H1 (cell line): Measurements from ENCODE around the gene ICAM5. TPM values are rescaled to one million over a fixed set of nuclear protein-coding genes. Genes with fewer than 3 reads are reported as not detected.

Source experiments
- CTCF ChIA-PET: fragments of 300-600 bp; sonication (Branson Sonifier 250); formaldehyde crosslinking; loops from one replicate; lab custom pipeline; 2021; ENCODE audit not compliant: partially characterized antibody; lab: Charles Lee
- POLR2A ChIA-PET: fragments of 300-600 bp; sonication (Branson Sonifier 250); formaldehyde crosslinking; loops from one replicate; lab custom pipeline; 2021; ENCODE audit warnings: inconsistent platforms; ENCODE audit not compliant: partially characterized antibody; lab: Charles Lee
- DNase-seq, 2 experiments: peaks; one replicate each; pipeline versions ENCODE4 v3.0.0 to v3.0.0-alpha.2; 2010 to 2022; ENCODE audit warnings: low spot score in 2 of 2, low read depth in 1 of 2, mixed read lengths in 1 of 2
- FAIRE-seq: peaks from 2 replicates; lab custom pipeline; 2011; peaks lifted over from hg19 to GRCh38; lab: Jason Lieb, UNC
- H2AFZ ChIP-seq: 2 replicates; pipeline ENCODE4 v1.8.1; 2012; ENCODE audit warnings: low read length, inconsistent platforms
- H2AK5ac ChIP-seq: 2 replicates; pipeline ENCODE4 v1.6.1; 2013; ENCODE audit warnings: low read depth, low read length
- H2BK120ac ChIP-seq: replicated peaks from 2 replicates; pipeline ENCODE3; 2013; ENCODE audit warnings: low read depth, low read length, inconsistent platforms
- H2BK12ac ChIP-seq: 2 replicates; pipeline ENCODE4 v1.6.1; 2013; ENCODE audit warnings: low read depth, low read length
- H2BK15ac ChIP-seq: 2 replicates; pipeline ENCODE4 v1.6.1; 2013; ENCODE audit warnings: low read length
- H2BK20ac ChIP-seq: 2 replicates; pipeline ENCODE4 v1.6.1; 2013; ENCODE audit warnings: low read length
- H2BK5ac ChIP-seq: 2 replicates; pipeline ENCODE4 v1.6.1; 2013; ENCODE audit warnings: low read depth, low read length
- H3K14ac ChIP-seq: 2 replicates; pipeline ENCODE4 v1.6.1; 2013; ENCODE audit warnings: inconsistent platforms; ENCODE audit not compliant: insufficient read length
- H3K18ac ChIP-seq: 2 replicates; pipeline ENCODE4 v1.6.1; 2013; ENCODE audit warnings: low read length; ENCODE audit errors: extremely low read depth
- H3K23ac ChIP-seq: 2 replicates; pipeline ENCODE4 v1.6.1; 2013; ENCODE audit warnings: inconsistent platforms; ENCODE audit not compliant: insufficient read length
- H3K23me2 ChIP-seq: 2 replicates; pipeline ENCODE4 v1.6.1; 2013; ENCODE audit warnings: low read depth, low read length
- H3K27ac ChIP-seq: 2 replicates; pipeline ENCODE4 v1.6.1; 2011; ENCODE audit warnings: low read depth, low read length, inconsistent platforms
- H3K27me3 ChIP-seq, 4 experiments: replicated peaks in 1 of 4; 1 replicate in 1 of 4; 2 replicates in 3 of 4; pipeline versions ENCODE4 v1.6.1 to v1.8.1; 2011 to 2013; ENCODE audit warnings: low read length in 3 of 4, mild to moderate bottlenecking in 3 of 4, inconsistent platforms in 2 of 4, mixed read lengths in 2 of 4, moderate library complexity in 1 of 4; ENCODE audit not compliant: control insufficient read depth in 3 of 4, insufficient read depth in 3 of 4; ENCODE audit errors: extremely low read depth in 1 of 4
- H3K36me3 ChIP-seq, 4 experiments: 2 replicates each; pipeline versions ENCODE4 v1.6.1 to v1.8.1; 2011 to 2013; ENCODE audit warnings: mild to moderate bottlenecking in 4 of 4, low read length in 3 of 4, moderate library complexity in 2 of 4, control low read depth in 1 of 4, inconsistent platforms in 1 of 4; ENCODE audit not compliant: insufficient read depth in 4 of 4, control insufficient read depth in 2 of 4
- H3K4ac ChIP-seq: replicated peaks from 2 replicates; pipeline ENCODE3; 2013; ENCODE audit warnings: low read length, low read depth, mixed read lengths, inconsistent platforms; ENCODE audit not compliant: insufficient read length
- H3K4me1 ChIP-seq, 4 experiments: replicated peaks in 1 of 4; 1 replicate in 1 of 4; 2 replicates in 3 of 4; pipeline versions ENCODE4 v1.6.1 to v1.8.1; 2011 to 2013; ENCODE audit warnings: low read length in 3 of 4, inconsistent platforms in 2 of 4, mixed read lengths in 1 of 4; ENCODE audit not compliant: insufficient read depth in 4 of 4, control insufficient read depth in 3 of 4
- H3K4me2 ChIP-seq, 2 experiments: 2 replicates each; pipeline versions ENCODE4 v1.6.1 to v1.8.1; 2011 to 2013; ENCODE audit warnings: low read depth in 2 of 2, low read length in 2 of 2, control low read depth in 1 of 2, inconsistent platforms in 1 of 2, mild to moderate bottlenecking in 1 of 2; ENCODE audit not compliant: insufficient read depth in 1 of 2
- H3K4me3 ChIP-seq, 4 experiments: fragments of 200-600, 300-600 bp in 1 of 4; sonication (generic), shearing (Covaris generic), sonication (Bioruptor Twin) in 1 of 4; 2 replicates each; pipeline versions ENCODE4 v1.5.1 to v1.8.1; 2011 to 2016; ENCODE audit warnings: low read length in 4 of 4, low read depth in 3 of 4, control low read depth in 2 of 4, inconsistent platforms in 2 of 4, mild to moderate bottlenecking in 2 of 4, mixed read lengths in 1 of 4, moderate library complexity in 1 of 4; ENCODE audit not compliant: insufficient read depth in 2 of 4; ENCODE audit errors: extremely low read depth in 1 of 4
- H3K56ac ChIP-seq: replicated peaks from 2 replicates; pipeline ENCODE3; 2013; ENCODE audit warnings: low read depth, mild to moderate bottlenecking, mixed read lengths, low read length, inconsistent platforms; ENCODE audit not compliant: insufficient read length
- H3K79me1 ChIP-seq: 2 replicates; pipeline ENCODE4 v1.6.1; 2013; ENCODE audit warnings: low read depth, low read length, control low read depth
- H3K79me2 ChIP-seq, 2 experiments: 2 replicates each; pipeline versions ENCODE4 v1.6.1 to v1.8.1; 2012 to 2013; ENCODE audit warnings: low read length in 2 of 2, mild to moderate bottlenecking in 2 of 2, inconsistent platforms in 1 of 2; ENCODE audit not compliant: insufficient read depth in 2 of 2, control insufficient read depth in 1 of 2
- H3K9ac ChIP-seq, 4 experiments: replicated peaks in 1 of 4; 1 replicate in 1 of 4; 2 replicates in 3 of 4; pipeline versions ENCODE4 v1.6.1 to v1.8.1; 2011 to 2013; ENCODE audit warnings: low read depth in 3 of 4, low read length in 3 of 4, control low read depth in 2 of 4, mild to moderate bottlenecking in 2 of 4, moderate library complexity in 2 of 4, inconsistent platforms in 1 of 4; ENCODE audit errors: extremely low read depth in 1 of 4
- H3K9me3 ChIP-seq, 2 experiments: 2 replicates each; pipeline versions ENCODE4 v1.6.1 to v1.8.1; 2012 to 2013; ENCODE audit warnings: mild to moderate bottlenecking in 2 of 2, moderate library complexity in 2 of 2, control low read depth in 1 of 2, inconsistent platforms in 1 of 2, low read depth in 1 of 2, low read length in 1 of 2, mixed read lengths in 1 of 2; ENCODE audit not compliant: insufficient read depth in 2 of 2
- H4K20me1 ChIP-seq, 2 experiments: replicated peaks in 1 of 2; 2 replicates each; pipeline versions ENCODE3 to v1.8.1; 2011 to 2013; ENCODE audit warnings: inconsistent platforms in 2 of 2, low read length in 2 of 2, mild to moderate bottlenecking in 1 of 2; ENCODE audit not compliant: insufficient read depth in 2 of 2, control insufficient read depth in 1 of 2
- H4K5ac ChIP-seq: 2 replicates; pipeline ENCODE4 v1.6.1; 2013; ENCODE audit warnings: low read length, low read depth, mixed read lengths, inconsistent platforms; ENCODE audit not compliant: insufficient read length
- H4K8ac ChIP-seq: 2 replicates; pipeline ENCODE4 v1.8.0; 2013; ENCODE audit warnings: mild to moderate bottlenecking, moderate library complexity, low read length, inconsistent platforms; ENCODE audit not compliant: insufficient read depth; ENCODE audit errors: extremely low read depth
- H4K91ac ChIP-seq: replicated peaks from 2 replicates; pipeline ENCODE3; 2013; ENCODE audit warnings: low read length, mixed read lengths, inconsistent platforms; ENCODE audit not compliant: insufficient read length
- BRCA1 ChIP-seq: IDR thresholded peaks from 2 replicates; pipeline ENCODE4 v1.6.1; 2012; ENCODE audit warnings: low read depth, low read length, improper control_type of control experiment
- CTBP2 ChIP-seq: IDR thresholded peaks from 2 replicates; pipeline ENCODE4 v1.7.0; 2011; ENCODE audit warnings: borderline replicate concordance, mild to moderate bottlenecking, moderate library complexity, mixed read lengths, low read length; ENCODE audit not compliant: insufficient read depth, insufficient read length
- GTF2F1 ChIP-seq: IDR thresholded peaks from 2 replicates; pipeline ENCODE4 v1.6.1; 2012; ENCODE audit warnings: low read depth, low read length, improper control_type of control experiment, borderline replicate concordance
- KDM4A ChIP-seq: IDR thresholded peaks from one replicate; pipeline ENCODE4 v1.7.1; 2012; ENCODE audit warnings: low read depth, mild to moderate bottlenecking, moderate library complexity, low read length, inconsistent platforms; ENCODE audit not compliant: severe bottlenecking
- POU5F1 ChIP-seq: IDR thresholded peaks from 2 replicates; pipeline ENCODE4 v1.6.1; 2011; ENCODE audit warnings: low read depth, mild to moderate bottlenecking, low read length, moderate library complexity
- RXRA ChIP-seq: IDR thresholded peaks from 2 replicates; pipeline ENCODE4 v1.6.1; 2011; ENCODE audit warnings: low read depth, mild to moderate bottlenecking, low read length, moderate library complexity; ENCODE audit not compliant: insufficient read depth
- TAF7 ChIP-seq: optimal IDR thresholded peaks from 2 replicates; pipeline ENCODE3; 2011; ENCODE audit warnings: low read depth, mild to moderate bottlenecking, inconsistent platforms, low read length, moderate library complexity, borderline replicate concordance
- WGBS, 2 experiments: shearing (Covaris generic) in 1 of 2; methylation state at CpG; one replicate each; pipeline versions ENCODE4 v1.1.6 to v1.1.7; 2013 to 2015; ENCODE audit warnings: low lambda C conversion rate in 2 of 2, mixed read lengths in 2 of 2, inconsistent platforms in 1 of 2, low coverage in 1 of 2, missing lambda C conversion rate in 1 of 2; ENCODE audit not compliant: insufficient replicate concordance in 2 of 2, insufficient coverage in 1 of 2, insufficient read length in 1 of 2; ENCODE audit errors: extremely low coverage in 1 of 2, missing lambda C conversion rate in 1 of 2; 5-methylcytosine and 5-hydroxymethylcytosine counted together
- polyA plus RNA-seq, 7 experiments: library from polyadenylated mRNA; depleted of rRNA in 3 of 7; stranded (reverse) in 5 of 7; unstranded in 2 of 7; fragments of >200 nt in 5 of 7; fragments of 200-250 nt in 2 of 7; gene quantifications; 1 replicate in 5 of 7; 2 replicates in 1 of 7; 4 replicates in 1 of 7; pipeline versions ENCODE4 v1.2.1 to v1.2.3, GENCODE V29; 2011 to 2013; ENCODE audit warnings: missing spikeins in 2 of 7, mixed read lengths in 2 of 7
- total RNA-seq: library from RNA; stranded (reverse); fragmentation: NEBNext Ultra II Directional; extraction: Animal tissue kit (Norgen Biotek cat#: 25700); gene quantifications from 2 replicates; pipeline ENCODE4 v1.2.1, GENCODE V29; 2021
- TF ChIP-seq, protein P1 (sequence below), 3 experiments: IDR thresholded peaks; 1 replicate in 2 of 3; 2 replicates in 1 of 3; pipeline versions ENCODE4 v1.5.1 to v1.6.1; 2011; ENCODE audit warnings: low read length in 3 of 3, mild to moderate bottlenecking in 3 of 3, inconsistent platforms in 2 of 3, low read depth in 1 of 3, moderate library complexity in 1 of 3; ENCODE audit not compliant: insufficient read depth in 1 of 3; ENCODE audit errors: control extremely low read depth in 1 of 3

The ICAM5 gene
- total and polyA plus RNA-seq, 2 of the 8 experiments (the other 6 are each of a cell fraction or from before 2014, with no cell fraction given), result 3.9 to 4.8 TPM

DNA sequence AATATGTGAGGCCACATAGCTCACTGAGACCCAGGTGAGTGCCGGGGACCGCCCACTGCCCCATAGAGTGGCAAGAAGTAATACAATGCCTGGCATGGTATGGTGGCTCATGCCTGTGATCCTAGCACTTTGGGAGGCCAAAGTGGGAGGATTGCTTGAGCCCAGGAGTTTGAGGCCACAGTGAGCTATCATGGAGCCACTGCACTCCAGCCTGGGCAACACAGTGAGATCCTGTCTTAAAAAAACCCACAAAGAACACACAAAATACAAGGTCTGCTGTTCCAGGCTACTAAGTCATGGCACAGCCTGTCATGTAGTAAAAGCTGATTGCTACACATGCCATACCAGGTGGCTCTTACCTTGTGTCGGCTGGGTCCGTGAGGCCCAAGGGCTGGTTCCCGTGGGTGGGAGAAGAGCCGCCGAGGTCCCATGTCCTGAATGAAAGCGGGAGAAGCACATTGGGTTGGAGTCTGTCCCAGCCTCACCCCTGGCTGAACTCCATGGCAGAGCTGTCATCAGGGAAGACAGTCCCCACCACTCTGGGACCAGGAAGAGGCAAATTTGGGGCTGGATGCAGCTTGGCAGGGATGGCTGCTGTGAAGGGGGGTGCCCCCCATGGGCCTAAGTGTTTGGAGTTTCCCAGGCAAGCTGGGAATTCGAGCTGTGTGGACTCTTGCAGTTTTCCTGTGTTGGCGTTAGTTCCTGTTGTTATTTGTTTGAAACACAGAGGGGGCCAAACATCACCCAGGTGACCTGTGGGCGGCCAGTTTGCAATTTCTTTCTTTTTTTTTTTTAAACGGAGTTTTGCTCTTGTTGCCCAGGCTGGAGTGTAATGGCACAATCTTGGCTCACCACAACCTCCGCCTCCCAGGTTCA, 29.3 kb downstream of the ICAM5 start:
- H3K23me2 ChIP-seq, result peaks cover 3% of the 10 kb centered on the region; the same call in 1 of the 2 replicates
- TF ChIP-seq BRCA1 (no peak), GTF2F1 (no peak), CTBP2 (no peak), POU5F1 (no peak), KDM4A (no peak), RXRA (no peak), TAF7 (no peak)
- TF ChIP-seq, protein P1, sequence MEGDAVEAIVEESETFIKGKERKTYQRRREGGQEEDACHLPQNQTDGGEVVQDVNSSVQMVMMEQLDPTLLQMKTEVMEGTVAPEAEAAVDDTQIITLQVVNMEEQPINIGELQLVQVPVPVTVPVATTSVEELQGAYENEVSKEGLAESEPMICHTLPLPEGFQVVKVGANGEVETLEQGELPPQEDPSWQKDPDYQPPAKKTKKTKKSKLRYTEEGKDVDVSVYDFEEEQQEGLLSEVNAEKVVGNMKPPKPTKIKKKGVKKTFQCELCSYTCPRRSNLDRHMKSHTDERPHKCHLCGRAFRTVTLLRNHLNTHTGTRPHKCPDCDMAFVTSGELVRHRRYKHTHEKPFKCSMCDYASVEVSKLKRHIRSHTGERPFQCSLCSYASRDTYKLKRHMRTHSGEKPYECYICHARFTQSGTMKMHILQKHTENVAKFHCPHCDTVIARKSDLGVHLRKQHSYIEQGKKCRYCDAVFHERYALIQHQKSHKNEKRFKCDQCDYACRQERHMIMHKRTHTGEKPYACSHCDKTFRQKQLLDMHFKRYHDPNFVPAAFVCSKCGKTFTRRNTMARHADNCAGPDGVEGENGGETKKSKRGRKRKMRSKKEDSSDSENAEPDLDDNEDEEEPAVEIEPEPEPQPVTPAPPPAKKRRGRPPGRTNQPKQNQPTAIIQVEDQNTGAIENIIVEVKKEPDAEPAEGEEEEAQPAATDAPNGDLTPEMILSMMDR (IDR thresholded peaks at IDR 0.05; ENCODE audit: control extremely low read depth in 1 of 3, insufficient read depth in 1 of 3, low read depth in 1 of 3, low read length in 3 of 3), result no peak

More for the DNA sequence above, 29.3 kb downstream of the ICAM5 start:
- no peaks in the 10 kb centered on the region; a peak in 1 of 7 replicates for H3K27me3 ChIP-seq
- no peaks in the 10 kb centered on the region; the same call in 1 of the 2 replicates for H3K79me1 ChIP-seq
- H2BK12ac ChIP-seq, result no peak overlapping the region
- no peak overlapping the region for H2AK5ac ChIP-seq
- no peaks in the 10 kb centered on the region for H3K79me2 ChIP-seq
- no peak overlapping the region for H3K56ac ChIP-seq
- CTCF ChIA-PET, result interaction anchor here (0.6 to 2.1 kb wide), 6 partner anchors 20 to 130 kb away, joined by 3 to 12 read pairs (median 4); no protein-coding TSS in a partner anchor
- no peak overlapping the region for H4K5ac ChIP-seq
- H2BK120ac ChIP-seq, result no peak overlapping the region
- no peaks in the 10 kb centered on the region for H3K9me3 ChIP-seq
- no peak overlapping the region for H3K27ac ChIP-seq
- H4K20me1 ChIP-seq, result peaks cover 0 to 11% of the 10 kb centered on the region in 2 experiments
- no peak overlapping the region for H4K8ac ChIP-seq
- no peak overlapping the region for H2BK5ac ChIP-seq
- no peak overlapping the region for H3K23ac ChIP-seq
- H3K4me1 ChIP-seq, result no peaks in the 10 kb centered on the region; a peak in 1 of 7 replicates
- peaks cover 18 to 52% (median 42%) of the 10 kb centered on the region in 4 experiments for H3K36me3 ChIP-seq
- no peak overlapping the region for H3K4me3 ChIP-seq
- H3K4me2 ChIP-seq, result no peak overlapping the region
- no peak overlapping the region for H4K91ac ChIP-seq
- DNase-seq, result no peak
- H3K14ac ChIP-seq, result no peak overlapping the region
- H3K9ac ChIP-seq, result no peak overlapping the region
- no peak overlapping the region for H2BK20ac ChIP-seq
- 89% methylated on average over 13 of the region's 13 CpGs; no CpG with 5 or more reads in 1 of the 2 experiments for WGBS, 2 experiments
- FAIRE-seq, result no peak
- no peak overlapping the region for H2AFZ ChIP-seq
- POLR2A ChIA-PET, result interaction anchor here (0.8 to 11.4 kb wide), 5 partner anchors 12 to 48 kb away, joined by 3 to 104 read pairs (median 4); partner anchors contain the start of genes ICAM1 and RAVER1
- no peak overlapping the region for H3K18ac ChIP-seq
- no peak overlapping the region for H2BK15ac ChIP-seq
- H3K4ac ChIP-seq, result no peak overlapping the region
